ENCODE data around the gene C5orf58.
"Not testable (repeated sequence)": the region's sequence is repeated elsewhere in the genome, so short reads cannot be mapped to it uniquely, and the experiment has no call there.

The C5orf58 gene

DNA sequence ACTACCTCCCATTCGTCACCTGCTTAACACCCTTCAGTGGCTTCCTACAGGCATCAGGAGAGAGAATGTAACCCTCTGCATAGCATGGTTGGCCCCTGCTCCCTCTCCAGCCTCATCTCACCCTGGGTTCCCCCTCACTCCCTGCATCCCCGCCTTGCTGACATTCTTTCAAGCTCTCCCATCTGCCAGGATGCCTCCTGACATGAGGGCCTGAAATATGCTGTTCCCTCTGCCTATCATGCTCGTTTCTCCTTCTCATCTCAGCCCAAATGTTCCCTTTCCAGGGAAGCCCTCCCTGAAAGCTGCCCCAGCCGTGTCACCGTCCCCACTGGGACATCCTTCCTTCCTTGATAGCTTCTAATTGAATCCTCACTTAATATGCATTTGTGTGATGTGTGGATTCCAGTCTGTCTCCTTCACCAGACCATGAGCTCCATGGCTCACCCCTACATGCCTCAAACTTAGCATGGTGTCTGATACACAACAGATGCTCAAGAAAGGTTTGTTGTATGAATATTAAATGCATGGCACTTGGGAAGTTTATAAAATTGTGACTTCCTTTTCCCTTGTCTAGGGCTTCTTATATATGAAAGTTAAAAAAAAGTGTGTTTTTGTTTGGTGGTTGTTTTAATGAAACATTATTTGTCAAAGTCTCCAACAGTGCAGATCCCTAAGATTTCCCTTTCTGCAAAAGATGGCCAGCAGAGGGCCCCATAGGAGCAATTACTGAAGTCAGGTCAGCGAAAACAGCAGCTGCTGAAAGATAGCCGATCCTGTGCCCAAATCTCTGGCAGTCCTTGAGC, 7.3 kb upstream of the C5orf58 start:
- no peak overlapping the region for H3K4me2 ChIP-seq (ENCODE audit: low read length)
- H3K9ac ChIP-seq (ENCODE audit: low read depth, low read length), result no peak overlapping the region
- H3K9me3 ChIP-seq (replicated peaks; ENCODE audit: low read length), result no peaks in the 10 kb centered on the region
- no peaks in the 10 kb centered on the region for H3K36me3 ChIP-seq (ENCODE audit: insufficient read depth, low read length)
- no peak overlapping the region for H3K4me3 ChIP-seq (ENCODE audit: low read length)
- H3K4me1 ChIP-seq (ENCODE audit: control insufficient read depth, insufficient read depth, low read length), result peaks cover 5% of the 10 kb centered on the region
- no peaks in the 10 kb centered on the region for H3K27me3 ChIP-seq (ENCODE audit: control insufficient read depth, insufficient read depth, low read length)

DNA sequence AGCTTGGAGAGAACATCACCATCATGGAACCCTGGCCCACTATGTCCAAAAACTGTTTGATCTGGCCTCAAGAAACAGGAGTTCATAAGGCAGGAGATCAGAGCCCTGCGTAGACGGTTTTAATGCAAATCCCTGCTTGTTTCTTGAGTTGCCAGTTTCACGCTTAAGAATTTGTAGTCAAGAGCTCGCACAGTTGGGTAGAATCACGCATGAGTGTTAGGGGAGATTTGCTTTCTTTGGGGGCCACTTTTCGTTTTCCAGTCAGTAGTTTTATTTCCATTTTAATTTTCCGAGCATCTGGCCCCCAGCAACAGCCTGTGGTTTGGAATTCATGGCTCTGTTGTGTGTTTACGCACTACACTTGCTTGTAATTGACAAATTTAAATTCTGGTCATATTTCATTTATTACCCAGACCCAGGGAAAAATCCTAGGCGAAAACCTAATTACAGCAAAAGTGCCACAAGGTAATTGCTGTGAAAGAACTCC, 6.6 kb upstream of the C5orf58 start:
- H3K4me3 ChIP-seq (ENCODE audit: low read length), result no peak overlapping the region
- peaks cover 5% of the 10 kb centered on the region for H3K4me1 ChIP-seq (ENCODE audit: control insufficient read depth, insufficient read depth, low read length)
- no peaks in the 10 kb centered on the region for H3K9me3 ChIP-seq (replicated peaks; ENCODE audit: low read length)
- no peaks in the 10 kb centered on the region for H3K36me3 ChIP-seq (ENCODE audit: insufficient read depth, low read length)
- H3K9ac ChIP-seq (ENCODE audit: low read depth, low read length), result no peak overlapping the region
- H3K4me2 ChIP-seq (ENCODE audit: low read length), result no peak overlapping the region
- H3K27me3 ChIP-seq (ENCODE audit: control insufficient read depth, insufficient read depth, low read length), result no peaks in the 10 kb centered on the region

GRCh38 chr5:170226661-170227060, 6.1 kb upstream of the C5orf58 start:
- Histone ChIP-seq H3K4me3 (ENCODE audit: low read length) (no peak overlapping the region), H3K36me3 (ENCODE audit: insufficient read depth, low read length) (no peaks in the 10 kb centered on the region), H3K4me2 (ENCODE audit: low read length) (no peak overlapping the region), H3K9ac (ENCODE audit: low read depth, low read length) (no peak overlapping the region), H3K27me3 (ENCODE audit: control insufficient read depth, insufficient read depth, low read length) (no peaks in the 10 kb centered on the region), H3K4me1 (ENCODE audit: control insufficient read depth, insufficient read depth, low read length) (peaks cover 5% of the 10 kb centered on the region), H3K9me3 (replicated peaks; ENCODE audit: low read length) (no peaks in the 10 kb centered on the region)

GRCh38 chr5:170228762-170229435, 3.9 kb upstream of the C5orf58 start:
- Histone ChIP-seq H3K4me1 (ENCODE audit: control insufficient read depth, insufficient read depth, low read length) (peaks cover 5% of the 10 kb centered on the region), H3K9ac (ENCODE audit: low read depth, low read length) (no peak overlapping the region), H3K4me2 (ENCODE audit: low read length) (no peak overlapping the region), H3K9me3 (replicated peaks; ENCODE audit: low read length) (no peaks in the 10 kb centered on the region), H3K36me3 (ENCODE audit: insufficient read depth, low read length) (no peaks in the 10 kb centered on the region), H3K27me3 (ENCODE audit: control insufficient read depth, insufficient read depth, low read length) (no peaks in the 10 kb centered on the region), H3K4me3 (ENCODE audit: low read length) (no peak overlapping the region)

DNA sequence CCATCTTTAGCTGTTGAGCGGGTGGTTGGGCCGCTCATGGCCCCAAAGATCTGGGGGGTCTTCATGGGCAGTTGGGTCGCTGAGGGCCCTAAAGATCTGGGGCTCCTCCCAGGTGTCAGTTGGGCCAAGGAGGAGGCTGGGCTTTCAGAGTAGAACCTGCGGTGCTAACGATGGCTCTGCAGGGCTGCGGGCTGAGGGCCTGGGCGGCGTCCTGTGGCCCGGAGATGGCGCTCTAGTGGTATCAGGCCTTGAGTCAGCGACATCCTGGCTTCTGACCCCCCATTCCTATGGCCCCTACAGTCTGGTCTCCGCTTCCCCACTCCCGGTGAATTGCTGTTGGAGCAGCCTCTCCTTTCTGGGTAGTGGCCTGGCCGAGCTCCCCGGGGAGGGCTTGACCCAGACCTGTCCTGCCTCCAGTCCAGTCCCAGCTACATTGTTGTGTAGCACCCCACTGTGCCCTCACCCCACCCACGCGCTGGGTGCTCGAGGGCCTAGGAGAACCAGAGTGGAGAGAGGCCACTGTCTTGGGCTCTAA, 640 bp downstream of the C5orf58 start:
- H3K4me3 ChIP-seq (ENCODE audit: low read length), result no peak overlapping the region
- H3K36me3 ChIP-seq (ENCODE audit: insufficient read depth, low read length), result no peaks in the 10 kb centered on the region
- peaks cover 20% of the 10 kb centered on the region for H3K27me3 ChIP-seq (ENCODE audit: control insufficient read depth, insufficient read depth, low read length)

DNA sequence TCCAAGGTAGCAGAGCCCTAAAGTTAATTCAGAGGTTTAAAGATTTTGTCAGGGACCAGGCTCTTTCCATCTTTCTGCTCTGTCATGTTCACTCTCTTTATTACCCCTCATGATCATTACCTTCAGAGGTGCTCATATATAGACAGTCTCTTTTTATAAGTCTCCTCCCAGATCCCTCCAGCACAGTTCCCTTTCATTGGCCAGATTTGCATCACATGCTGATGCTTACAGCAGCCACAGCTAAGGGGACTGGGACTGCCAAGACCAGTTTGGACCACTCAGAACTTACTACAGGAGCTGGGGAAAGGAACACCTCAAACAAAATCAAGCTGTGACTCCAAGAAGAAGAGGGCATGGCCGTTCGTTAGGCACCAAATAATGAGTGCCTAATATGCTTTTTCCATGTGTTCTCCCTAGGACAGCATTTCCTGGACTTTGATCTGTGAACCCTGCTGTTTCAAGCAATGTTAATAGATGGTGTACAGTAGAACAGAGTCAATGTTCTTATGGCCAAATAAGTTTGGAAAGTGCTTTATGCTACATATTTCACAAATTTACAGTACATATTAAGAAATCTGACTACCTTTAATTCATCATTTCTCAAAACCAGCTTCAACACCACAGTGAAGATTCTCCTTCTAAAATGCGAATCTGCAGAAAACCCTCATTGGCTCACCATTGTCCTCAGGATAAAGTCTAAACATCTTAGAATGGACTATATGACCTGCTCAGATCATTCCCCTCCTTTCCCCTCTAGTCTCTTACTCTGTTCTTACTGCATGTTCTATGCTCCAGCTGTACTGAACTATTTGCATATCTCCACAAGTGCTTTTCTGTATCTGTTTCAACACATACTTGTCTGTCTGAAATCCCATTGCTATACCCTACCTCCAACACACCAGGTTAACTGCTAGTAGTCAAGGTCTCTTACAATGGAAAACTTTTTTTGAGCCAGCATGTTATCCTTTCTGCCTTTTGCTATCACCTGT, 3.4 kb downstream of the C5orf58 start:
- peaks cover 25% of the 10 kb centered on the region for H3K27me3 ChIP-seq (ENCODE audit: control insufficient read depth, insufficient read depth, low read length)
- no peaks in the 10 kb centered on the region for H3K9me3 ChIP-seq (replicated peaks; ENCODE audit: low read length)
- no peak overlapping the region for H3K4me3 ChIP-seq (ENCODE audit: low read length)
- no peaks in the 10 kb centered on the region for H3K36me3 ChIP-seq (ENCODE audit: insufficient read depth, low read length)
- no peaks in the 10 kb centered on the region for H3K4me1 ChIP-seq (ENCODE audit: control insufficient read depth, insufficient read depth, low read length)
- no peak overlapping the region for H3K9ac ChIP-seq (ENCODE audit: low read depth, low read length)
- H3K4me2 ChIP-seq (ENCODE audit: low read length), result no peak overlapping the region

More for the DNA sequence above, 640 bp downstream of the C5orf58 start:
- Histone ChIP-seq H3K9ac (ENCODE audit: low read depth, low read length) (no peak overlapping the region), H3K9me3 (replicated peaks; ENCODE audit: low read length) (no peaks in the 10 kb centered on the region), H3K4me1 (ENCODE audit: control insufficient read depth, insufficient read depth, low read length) (no peaks in the 10 kb centered on the region), H3K4me2 (ENCODE audit: low read length) (no peak overlapping the region)

GRCh38 chr5:170238456-170239196, 5.8 kb downstream of the C5orf58 start:
- no peaks in the 10 kb centered on the region for H3K4me1 ChIP-seq (ENCODE audit: control insufficient read depth, insufficient read depth, low read length)
- H3K27me3 ChIP-seq (ENCODE audit: control insufficient read depth, insufficient read depth, low read length), result peaks cover 25% of the 10 kb centered on the region
- H3K36me3 ChIP-seq (ENCODE audit: insufficient read depth, low read length), result no peaks in the 10 kb centered on the region
- no peak overlapping the region for H3K9ac ChIP-seq (ENCODE audit: low read depth, low read length)
- H3K9me3 ChIP-seq (replicated peaks; ENCODE audit: low read length), result no peaks in the 10 kb centered on the region
- H3K4me2 ChIP-seq (ENCODE audit: low read length), result no peak overlapping the region
- H3K4me3 ChIP-seq (ENCODE audit: low read length), result no peak overlapping the region

DNA sequence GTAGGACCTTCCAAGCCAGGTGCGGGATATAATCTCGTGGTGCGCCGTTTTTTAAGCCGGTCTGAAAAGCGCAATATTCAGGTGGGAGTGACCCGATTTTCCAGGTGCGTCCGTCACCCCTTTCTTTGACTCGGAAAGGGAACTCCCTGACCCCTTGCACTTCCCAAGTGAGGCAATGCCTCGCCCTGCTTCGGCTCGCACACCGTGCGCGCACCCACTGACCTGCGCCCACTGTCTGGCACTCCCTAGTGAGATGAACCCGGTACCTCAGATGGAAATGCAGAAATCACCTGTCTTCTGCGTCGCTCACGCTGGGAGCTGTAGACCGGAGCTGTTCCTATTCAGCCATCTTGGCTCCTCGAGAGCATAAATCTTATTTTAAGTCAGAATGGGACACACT, 12.7 kb downstream of the C5orf58 start:
- not testable (repeated sequence) for H3K4me2 ChIP-seq (ENCODE audit: low read length); H3K9me3 ChIP-seq (replicated peaks; ENCODE audit: low read length); H3K36me3 ChIP-seq (ENCODE audit: insufficient read depth, low read length); H3K4me3 ChIP-seq (ENCODE audit: low read length); H3K9ac ChIP-seq (ENCODE audit: low read depth, low read length); H3K27me3 ChIP-seq (ENCODE audit: control insufficient read depth, insufficient read depth, low read length); H3K4me1 ChIP-seq (ENCODE audit: control insufficient read depth, insufficient read depth, low read length)

DNA sequence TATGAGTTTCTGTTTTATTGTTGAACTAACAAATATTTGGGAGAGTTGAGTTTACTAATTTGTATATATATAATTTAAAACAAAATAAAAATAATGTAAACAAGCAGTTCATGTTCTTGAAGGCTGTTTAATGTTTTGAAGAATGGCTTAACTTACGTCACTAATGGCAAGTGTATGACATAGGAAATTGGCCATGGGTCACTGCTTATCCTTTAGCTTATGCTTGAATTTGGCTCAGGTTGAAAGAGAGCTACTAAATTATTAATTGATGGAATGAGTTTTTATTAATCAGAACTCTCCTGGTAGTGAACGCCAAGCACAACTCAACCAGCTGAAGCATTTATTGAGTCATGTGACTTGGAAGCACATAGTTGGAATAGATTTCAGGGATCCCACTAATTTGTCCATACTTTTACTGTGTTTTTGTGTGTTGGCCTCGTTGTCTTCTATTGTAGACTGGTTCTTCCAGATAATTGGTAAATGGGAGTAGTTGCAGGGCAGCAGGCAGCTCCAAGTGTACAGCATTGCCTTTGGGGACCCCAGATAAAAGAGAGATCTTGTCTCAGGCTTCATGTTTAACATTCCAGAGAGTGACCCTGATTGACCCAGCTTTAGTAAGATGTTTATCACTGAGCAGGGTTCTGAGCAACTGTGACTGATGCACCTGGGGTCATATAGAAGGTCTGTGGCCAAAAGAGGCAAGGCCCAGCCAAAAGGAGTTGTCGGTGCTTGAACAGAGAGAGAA, 13.5 kb downstream of the C5orf58 start:
- no peaks in the 10 kb centered on the region for H3K4me1 ChIP-seq (ENCODE audit: control insufficient read depth, insufficient read depth, low read length)
- H3K9me3 ChIP-seq (replicated peaks; ENCODE audit: low read length), result no peaks in the 10 kb centered on the region
- no peak overlapping the region for H3K4me2 ChIP-seq (ENCODE audit: low read length)
- no peak overlapping the region for H3K9ac ChIP-seq (ENCODE audit: low read depth, low read length)
- H3K36me3 ChIP-seq (ENCODE audit: insufficient read depth, low read length), result no peaks in the 10 kb centered on the region
- no peaks in the 10 kb centered on the region for H3K27me3 ChIP-seq (ENCODE audit: control insufficient read depth, insufficient read depth, low read length)
- H3K4me3 ChIP-seq (ENCODE audit: low read length), result no peak overlapping the region

GRCh38 chr5:170247363-170247762, 14.6 kb downstream of the C5orf58 start:
- Histone ChIP-seq H3K4me2 (ENCODE audit: low read length) (no peak overlapping the region), H3K4me1 (ENCODE audit: control insufficient read depth, insufficient read depth, low read length) (no peaks in the 10 kb centered on the region), H3K36me3 (ENCODE audit: insufficient read depth, low read length) (no peaks in the 10 kb centered on the region), H3K9ac (ENCODE audit: low read depth, low read length) (no peak overlapping the region), H3K27me3 (ENCODE audit: control insufficient read depth, insufficient read depth, low read length) (peaks cover 6% of the 10 kb centered on the region), H3K9me3 (replicated peaks; ENCODE audit: low read length) (no peaks in the 10 kb centered on the region), H3K4me3 (ENCODE audit: low read length) (no peak overlapping the region)
